CD4-positive, alpha-beta T cell treated with Interleukin-6 for 4 hours (primary cell): ENCODE results near the gene WFIKKN2.
A peak's percentile ranks its signal among the peaks of the same experiment; 100 is the strongest.

ENCODE experiments used
- DNase-seq: peaks from one replicate; pipeline ENCODE4 v3.0.0-alpha.2; 2020; ENCODE audit warnings: mixed read lengths

The WFIKKN2 gene

GRCh38 chr17:50881182-50881581 is 45.8 kb downstream of the WFIKKN2 start:
- DNase-seq, result no peak

DNA sequence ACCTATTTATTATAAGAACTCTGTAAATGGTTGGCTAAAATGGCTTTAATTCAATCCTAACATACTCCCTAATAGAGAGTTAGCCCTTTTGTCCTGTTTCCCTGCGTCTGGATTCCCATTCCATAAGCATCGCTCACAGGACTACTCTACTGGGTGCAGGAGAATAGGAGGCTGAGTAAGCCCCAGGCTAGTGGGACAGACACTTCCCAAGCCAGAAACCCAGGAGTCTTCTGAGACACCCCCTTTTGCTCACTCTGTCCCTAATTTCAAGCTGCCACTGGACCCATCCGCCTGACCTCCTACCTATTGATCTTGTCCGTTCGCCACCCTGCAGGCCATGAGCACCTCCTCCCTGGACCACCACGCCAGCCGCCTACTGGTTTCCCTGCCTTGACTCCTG is 47.5 kb downstream of the WFIKKN2 start:
- DNase-seq, result no peak

DNA sequence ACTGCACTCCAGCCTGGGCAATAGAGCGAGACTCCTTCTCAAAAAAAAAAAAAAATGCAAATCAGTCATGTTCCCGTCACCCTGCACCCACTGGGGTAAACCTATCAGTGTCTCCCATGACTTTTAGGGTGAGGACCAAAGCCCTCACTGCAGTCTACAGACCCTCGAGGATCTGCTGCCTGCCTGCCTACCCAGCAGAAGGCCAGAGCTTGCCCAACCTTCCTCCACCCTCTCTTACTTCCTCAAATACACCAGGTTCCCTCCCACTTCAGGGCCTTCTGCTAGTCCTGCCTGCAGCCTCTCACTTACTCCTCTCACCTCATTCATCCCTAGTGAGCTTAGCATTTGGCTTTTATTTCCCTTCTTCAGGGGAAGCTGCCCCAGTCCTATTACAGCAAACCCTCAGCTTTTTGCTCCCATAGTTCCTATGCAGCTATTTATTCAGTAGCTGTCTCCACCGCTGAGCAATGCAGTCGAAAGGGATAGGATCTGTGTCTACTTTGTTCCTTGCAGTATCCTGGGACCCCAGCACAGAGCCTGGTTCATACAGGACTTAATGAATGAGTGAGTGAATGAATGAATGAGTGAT is 48.6 kb downstream of the WFIKKN2 start:
- DNase-seq, result peak; percentile 17

DNA sequence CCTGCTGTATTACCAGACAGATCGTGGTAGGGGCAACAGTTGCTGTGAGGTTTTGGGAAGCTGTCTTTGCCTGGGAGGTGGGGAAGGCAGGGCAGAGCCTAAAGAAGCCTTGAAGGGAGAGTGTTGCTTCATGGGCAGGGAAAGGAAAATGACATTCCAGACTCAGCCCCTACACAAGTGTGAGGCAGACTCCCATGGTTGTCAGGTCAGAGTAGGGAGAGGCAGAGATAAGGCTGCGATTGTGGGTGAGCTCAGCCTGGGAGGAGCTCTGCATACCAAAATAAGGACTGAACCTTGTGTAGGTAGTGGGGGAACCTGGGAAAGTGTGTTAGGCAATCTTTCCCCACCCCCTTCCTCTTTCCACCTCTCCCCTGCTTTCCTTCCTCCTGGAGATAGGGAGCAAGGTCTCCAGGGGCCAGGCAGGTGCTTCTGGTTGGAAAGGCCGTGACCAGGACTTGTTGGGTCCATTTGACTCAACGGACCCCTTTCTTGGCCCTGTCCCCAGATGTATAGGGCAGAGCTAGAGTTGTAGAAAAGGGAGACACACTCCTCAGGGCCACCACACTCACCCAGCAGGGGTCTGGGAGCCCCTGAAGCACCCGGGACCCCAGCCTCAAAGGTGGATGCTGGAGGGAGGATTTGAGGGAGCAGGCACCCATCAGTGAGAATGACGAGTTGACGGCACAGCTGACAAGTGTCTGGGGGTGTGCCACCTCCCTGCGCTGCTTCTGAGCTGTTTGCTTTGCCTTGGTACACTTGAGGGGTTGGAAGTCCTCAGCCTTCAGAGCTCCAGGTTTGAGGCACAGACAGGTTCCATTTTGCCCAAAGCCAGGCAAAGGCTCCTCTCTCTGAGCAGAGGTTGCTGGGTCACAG is 49.3 kb downstream of the WFIKKN2 start:
- DNase-seq, result no peak

GRCh38 chr17:50887705-50888245 is 52.4 kb downstream of the WFIKKN2 start:
- DNase-seq, result no peak

- no peak for DNase-seq
Measured at GRCh38 chr17:50889528-50890118, 54.2 kb downstream of the WFIKKN2 start.

- no peak for DNase-seq
Measured at GRCh38 chr17:50890675-50891516, 55.5 kb downstream of the WFIKKN2 start.

GRCh38 chr17:50891577-50891989 is 56.2 kb downstream of the WFIKKN2 start:
- DNase-seq, result no peak
